HFFc6 (cell line): ENCODE measurements around the gene NSDHL. TPM values are rescaled to one million over a fixed set of nuclear protein-coding genes. Genes with fewer than 3 reads are reported as not detected.

Experiments used
- DNase-seq: peaks from one replicate; pipeline ENCODE4 v3.0.0-alpha.2; 2018
- H3K27ac Mint-ChIP-seq: 2 replicates; pipeline ENCODE4 v1.8.0; 2020; ENCODE audit warnings: mild to moderate bottlenecking, mixed read lengths
- H3K27me3 Mint-ChIP-seq: 2 replicates; pipeline ENCODE4 v1.8.0; 2021; ENCODE audit warnings: mild to moderate bottlenecking, moderate library complexity, mixed read lengths; ENCODE audit not compliant: insufficient read depth
- H3K36me3 Mint-ChIP-seq: 2 replicates; pipeline ENCODE4 v1.8.0; 2021; ENCODE audit warnings: low read depth, mixed read lengths
- H3K4me1 Mint-ChIP-seq: 2 replicates; pipeline ENCODE4 v1.8.0; 2020; ENCODE audit warnings: low read depth, mixed read lengths
- H3K4me3 Mint-ChIP-seq: 2 replicates; pipeline ENCODE4 v1.8.0; 2020; ENCODE audit warnings: mild to moderate bottlenecking, moderate library complexity, mixed read lengths
- H3K9me3 Mint-ChIP-seq: 2 replicates; pipeline ENCODE4 v1.8.0; 2020; ENCODE audit warnings: mild to moderate bottlenecking, mixed read lengths
- total RNA-seq, 6 experiments: library from RNA; stranded (reverse); fragmentation: NEBNext Ultra II Directional; extraction: Animal tissue kit (Norgen Biotek cat#: 25700); gene quantifications; 2 replicates in 1 of 6; 3 replicates in 5 of 6; pipeline ENCODE4 v1.2.3, GENCODE V29; 2021
- TF ChIP-seq, protein P1 (sequence below): fragments of 200-600 bp; sonication (generic); IDR thresholded peaks from 2 replicates; pipeline ENCODE4 v1.5.0; 2021; ENCODE audit warnings: antibody characterized with exemption, mild to moderate bottlenecking

NSDHL gene
- total RNA-seq, 6 experiments from 2014 or later = 18.4 to 20.0 (median 19.1) TPM

DNA sequence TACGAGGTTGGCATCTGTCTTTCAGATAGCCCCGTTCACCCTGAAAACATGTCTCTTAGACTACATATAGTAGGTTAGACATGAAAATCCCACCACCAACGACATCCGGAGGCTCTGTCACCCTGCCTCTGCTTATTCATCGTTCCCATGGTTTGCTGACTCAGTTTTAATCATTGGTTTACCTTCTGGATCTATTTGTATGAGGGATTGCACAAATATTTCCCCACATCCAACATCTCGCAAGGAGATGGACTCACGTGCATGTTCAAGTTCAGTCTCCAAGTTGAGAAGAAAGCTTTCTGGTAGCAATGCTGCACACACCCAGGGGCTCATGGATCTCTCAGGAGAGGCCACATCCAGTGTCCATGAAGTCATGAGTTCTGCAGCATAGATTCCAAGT is 11.1 kb upstream of the NSDHL start:
- Mint-ChIP-seq H3K4me3 (peak overlapping the region; percentile 39; the same call in 1 of the 2 replicates), H3K27me3 (no peaks in the 10 kb centered on the region; the same call in 1 of the 2 replicates), H3K9me3 (no peaks in the 10 kb centered on the region), H3K27ac (peak overlapping the region; percentile 79), H3K4me1 (peaks cover 40% of the 10 kb centered on the region), H3K36me3 (no peaks in the 10 kb centered on the region)
- DNase-seq = peak; percentile 49
- TF ChIP-seq, protein P1, sequence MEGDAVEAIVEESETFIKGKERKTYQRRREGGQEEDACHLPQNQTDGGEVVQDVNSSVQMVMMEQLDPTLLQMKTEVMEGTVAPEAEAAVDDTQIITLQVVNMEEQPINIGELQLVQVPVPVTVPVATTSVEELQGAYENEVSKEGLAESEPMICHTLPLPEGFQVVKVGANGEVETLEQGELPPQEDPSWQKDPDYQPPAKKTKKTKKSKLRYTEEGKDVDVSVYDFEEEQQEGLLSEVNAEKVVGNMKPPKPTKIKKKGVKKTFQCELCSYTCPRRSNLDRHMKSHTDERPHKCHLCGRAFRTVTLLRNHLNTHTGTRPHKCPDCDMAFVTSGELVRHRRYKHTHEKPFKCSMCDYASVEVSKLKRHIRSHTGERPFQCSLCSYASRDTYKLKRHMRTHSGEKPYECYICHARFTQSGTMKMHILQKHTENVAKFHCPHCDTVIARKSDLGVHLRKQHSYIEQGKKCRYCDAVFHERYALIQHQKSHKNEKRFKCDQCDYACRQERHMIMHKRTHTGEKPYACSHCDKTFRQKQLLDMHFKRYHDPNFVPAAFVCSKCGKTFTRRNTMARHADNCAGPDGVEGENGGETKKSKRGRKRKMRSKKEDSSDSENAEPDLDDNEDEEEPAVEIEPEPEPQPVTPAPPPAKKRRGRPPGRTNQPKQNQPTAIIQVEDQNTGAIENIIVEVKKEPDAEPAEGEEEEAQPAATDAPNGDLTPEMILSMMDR = no peak

DNA sequence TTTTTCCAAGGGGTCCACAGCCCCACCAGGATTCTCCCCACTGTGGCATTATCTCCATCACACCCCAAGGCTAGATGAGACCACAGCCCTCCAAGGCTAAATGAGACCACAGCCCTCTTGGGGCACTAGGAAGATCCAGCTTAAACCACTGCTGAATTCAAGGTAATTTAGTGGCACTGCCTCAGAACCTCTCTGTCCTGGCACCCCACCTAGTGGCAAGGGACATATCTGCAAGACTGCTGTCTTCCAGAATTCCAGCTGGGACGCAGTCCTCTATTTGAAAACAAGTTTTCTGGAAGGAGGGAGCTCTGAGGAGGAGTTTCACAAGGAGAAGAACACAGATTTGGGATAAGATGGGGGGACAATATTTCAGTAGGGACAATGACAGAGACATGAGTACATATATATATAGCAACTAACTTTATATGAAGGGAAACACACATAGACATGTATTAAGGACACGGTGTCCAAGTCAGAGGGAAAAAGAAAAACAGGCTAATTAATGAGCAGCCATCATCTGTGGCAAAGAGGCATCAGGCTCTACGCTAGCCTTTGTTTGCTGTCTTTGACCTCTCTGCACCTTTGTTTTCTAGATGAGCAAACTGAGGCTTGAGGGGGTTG is 9.6 kb upstream of the NSDHL start:
- DNase-seq = peak; percentile 27
- Mint-ChIP-seq H3K27ac (no peak overlapping the region), H3K4me3 (no peak overlapping the region), H3K4me1 (peaks cover 40% of the 10 kb centered on the region), H3K9me3 (no peaks in the 10 kb centered on the region), H3K36me3 (no peaks in the 10 kb centered on the region), H3K27me3 (no peaks in the 10 kb centered on the region; the same call in 1 of the 2 replicates)
- TF ChIP-seq, protein P1 = peak; percentile 76

DNA sequence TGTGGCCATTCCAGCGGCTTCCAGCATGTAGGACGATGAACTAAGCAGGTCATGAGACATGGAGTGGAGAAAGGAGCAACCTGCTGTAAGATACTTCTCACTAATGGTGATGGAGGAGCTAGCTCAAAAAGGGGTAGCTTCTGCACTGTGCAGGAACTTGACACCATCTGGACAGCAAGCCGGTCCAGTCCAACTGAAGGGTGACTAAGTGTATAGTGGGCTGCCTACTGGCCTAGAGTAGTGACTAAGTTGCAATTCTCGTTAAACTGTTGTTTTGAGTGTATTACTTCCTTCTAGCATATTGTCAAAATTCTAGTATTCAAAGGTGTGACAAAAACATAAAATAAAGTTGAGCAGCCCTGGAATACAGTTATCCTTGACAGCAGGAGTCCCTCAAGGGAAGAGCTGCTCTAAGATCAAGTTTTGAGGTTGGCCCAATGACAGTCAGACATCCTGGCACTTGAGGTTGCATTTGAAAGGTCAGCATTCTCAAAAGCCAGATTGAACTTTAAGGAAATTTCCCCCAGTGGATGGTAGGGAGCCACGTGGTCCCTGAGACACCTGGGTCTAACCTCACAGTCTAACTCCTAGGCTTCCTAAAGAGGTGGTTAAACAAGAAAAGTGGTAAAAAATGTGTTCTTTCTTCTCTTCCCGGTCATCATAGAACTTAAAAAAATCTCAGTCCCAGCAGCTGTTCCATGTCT is 8.3 kb upstream of the NSDHL start:
- TF ChIP-seq, protein P1 = no peak
- H3K4me1 Mint-ChIP-seq = peaks cover 31% of the 10 kb centered on the region
- no peak overlapping the region for H3K4me3 Mint-ChIP-seq
- H3K36me3 Mint-ChIP-seq = no peaks in the 10 kb centered on the region
- H3K9me3 Mint-ChIP-seq = no peaks in the 10 kb centered on the region
- peak; percentile 46 for DNase-seq
- no peaks in the 10 kb centered on the region; the same call in 1 of the 2 replicates for H3K27me3 Mint-ChIP-seq
- no peak overlapping the region for H3K27ac Mint-ChIP-seq

DNA sequence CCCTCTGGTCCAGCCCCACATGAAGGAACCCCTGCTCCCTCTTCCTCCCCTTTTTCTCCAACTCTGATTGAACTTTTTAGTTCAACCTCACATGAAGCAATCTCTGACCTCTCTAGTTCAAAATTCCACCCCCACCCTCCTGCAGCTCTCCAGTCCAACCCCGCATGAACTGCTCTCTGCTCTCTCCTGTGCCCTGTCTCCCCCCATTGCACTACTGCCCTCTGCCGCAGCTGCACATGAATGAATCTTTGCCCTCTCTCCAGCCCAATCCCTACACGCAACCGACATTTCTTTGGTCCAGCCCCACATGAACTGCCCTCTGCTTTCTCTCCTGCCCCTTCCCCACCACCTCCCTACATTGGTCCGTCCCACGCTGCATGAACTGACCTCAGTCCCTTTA is 7.2 kb upstream of the NSDHL start:
- H3K27me3 Mint-ChIP-seq = no peaks in the 10 kb centered on the region; the same call in 1 of the 2 replicates
- H3K4me1 Mint-ChIP-seq = peaks cover 19% of the 10 kb centered on the region

DNA sequence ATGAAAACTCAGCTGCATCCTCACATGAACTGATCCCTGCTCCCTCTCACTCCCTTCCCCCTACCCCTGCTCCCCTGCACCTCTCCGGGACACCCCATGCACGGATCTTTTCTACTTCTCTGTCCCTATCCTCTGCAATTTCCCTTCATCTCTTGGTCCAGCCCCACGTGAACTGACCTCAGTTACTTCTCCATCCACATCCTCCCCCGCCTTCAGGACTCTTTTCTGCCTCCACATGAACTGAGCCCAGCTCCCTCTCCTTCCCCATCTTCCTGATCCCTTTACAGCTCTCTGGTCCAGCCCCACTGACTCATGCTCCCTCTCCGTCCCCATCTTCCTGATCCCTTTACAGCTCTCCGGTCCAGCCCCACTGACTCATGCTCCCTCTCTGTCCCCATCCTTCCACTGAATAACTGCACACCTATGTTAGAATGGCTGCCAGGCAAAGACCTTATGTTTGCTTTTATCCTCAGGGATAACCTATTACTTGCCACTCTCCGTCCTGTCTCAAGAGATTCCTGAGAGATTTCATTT is 6.0 kb upstream of the NSDHL start:
- peaks cover 15% of the 10 kb centered on the region for H3K4me1 Mint-ChIP-seq

More for the DNA sequence above, 7.2 kb upstream of the NSDHL start:
- H3K36me3 Mint-ChIP-seq = no peaks in the 10 kb centered on the region
- no peak for DNase-seq
- no peak overlapping the region for H3K27ac Mint-ChIP-seq
- no peak overlapping the region for H3K4me3 Mint-ChIP-seq
- no peaks in the 10 kb centered on the region for H3K9me3 Mint-ChIP-seq
- TF ChIP-seq, protein P1 = no peak

More for the DNA sequence above, 6.0 kb upstream of the NSDHL start:
- peak; percentile 9 for DNase-seq
- TF ChIP-seq, protein P1 = no peak
- Mint-ChIP-seq H3K27ac (no peak overlapping the region), H3K36me3 (no peaks in the 10 kb centered on the region), H3K27me3 (no peaks in the 10 kb centered on the region; the same call in 1 of the 2 replicates), H3K9me3 (no peaks in the 10 kb centered on the region), H3K4me3 (no peak overlapping the region)
